NCI-H2029 (cell line): ENCODE data around the gene INCA1.

Source experiments
- DNase-seq: peaks from one replicate; lab custom pipeline; 2025; lab: John Stamatoyannopoulos, UW

The INCA1 gene

DNA sequence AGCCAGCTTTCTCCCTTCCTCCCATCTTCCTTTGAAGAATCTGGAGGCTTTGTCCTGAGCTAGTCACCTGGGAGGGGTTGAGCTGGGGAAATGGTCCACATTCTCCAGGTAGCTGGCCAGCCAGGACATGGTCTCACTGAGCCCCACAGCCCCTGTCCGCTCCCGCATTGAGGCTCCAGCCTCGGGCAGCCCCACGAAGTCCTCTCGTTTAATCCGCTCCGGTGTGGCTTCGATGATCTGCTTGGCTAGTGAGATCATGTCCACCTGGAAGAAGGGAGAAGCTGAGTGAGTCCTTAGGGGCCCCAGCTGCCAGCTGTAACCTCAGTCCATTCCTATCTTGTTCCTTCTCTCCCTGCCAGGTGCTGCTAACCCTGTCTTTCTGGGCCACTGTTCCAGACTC, 27.0 kb downstream of the INCA1 start:
- no peak for DNase-seq

DNA sequence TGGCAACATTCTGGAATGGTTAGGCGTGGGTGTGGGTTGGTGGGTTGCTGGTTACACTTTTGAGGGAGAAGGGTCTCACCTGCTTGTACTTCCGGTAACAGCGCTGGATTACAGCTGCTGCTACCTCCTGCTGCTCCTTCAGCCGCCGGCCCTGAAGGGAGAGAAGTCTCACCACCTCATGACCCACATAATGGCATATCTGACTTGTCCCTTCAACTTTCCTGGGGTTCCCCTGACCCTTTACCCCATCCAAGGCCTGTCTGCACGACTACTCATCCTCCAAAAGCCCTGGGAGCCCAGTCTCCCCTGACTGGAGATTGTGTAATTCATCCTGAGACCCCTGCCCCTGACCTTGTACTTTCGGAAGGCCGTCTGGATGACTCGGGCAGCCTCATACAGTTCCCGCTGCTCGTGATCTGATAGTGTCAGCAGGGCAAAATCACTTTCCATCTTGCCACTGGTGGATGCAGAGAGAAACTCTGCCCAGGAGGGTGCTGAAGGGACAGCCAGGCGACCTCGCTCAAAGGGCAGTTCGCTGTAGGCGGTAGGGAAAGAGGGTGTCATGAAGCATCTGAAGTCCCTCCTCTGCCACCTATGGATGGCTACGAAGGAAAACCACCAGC, 27.7 kb downstream of the INCA1 start:
- no peak for DNase-seq

DNA sequence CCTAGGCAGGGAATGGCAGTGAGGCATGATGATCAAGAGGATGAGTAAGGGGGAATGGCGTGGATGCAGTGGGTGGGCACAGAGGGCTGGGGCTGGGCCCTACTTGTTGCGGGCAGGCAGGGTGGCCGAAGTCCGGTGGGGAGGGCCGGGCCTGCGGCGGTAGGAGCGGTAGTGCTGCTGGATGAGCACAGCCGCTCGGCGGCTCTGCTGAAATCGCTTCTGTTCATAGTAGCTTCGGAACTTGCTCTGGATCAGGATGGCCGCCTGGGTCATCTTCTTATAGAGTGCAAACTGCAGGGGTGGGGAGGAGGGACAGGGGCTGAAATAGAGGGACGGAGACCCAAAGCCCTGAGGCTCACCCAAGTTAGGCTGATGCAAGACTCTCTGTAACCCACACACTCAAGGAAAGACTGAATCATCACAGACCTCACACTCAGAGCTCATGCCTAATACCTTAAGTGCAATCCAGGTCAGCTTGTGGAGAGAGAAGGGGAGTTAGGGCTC, 28.2 kb downstream of the INCA1 start:
- no peak for DNase-seq

DNA sequence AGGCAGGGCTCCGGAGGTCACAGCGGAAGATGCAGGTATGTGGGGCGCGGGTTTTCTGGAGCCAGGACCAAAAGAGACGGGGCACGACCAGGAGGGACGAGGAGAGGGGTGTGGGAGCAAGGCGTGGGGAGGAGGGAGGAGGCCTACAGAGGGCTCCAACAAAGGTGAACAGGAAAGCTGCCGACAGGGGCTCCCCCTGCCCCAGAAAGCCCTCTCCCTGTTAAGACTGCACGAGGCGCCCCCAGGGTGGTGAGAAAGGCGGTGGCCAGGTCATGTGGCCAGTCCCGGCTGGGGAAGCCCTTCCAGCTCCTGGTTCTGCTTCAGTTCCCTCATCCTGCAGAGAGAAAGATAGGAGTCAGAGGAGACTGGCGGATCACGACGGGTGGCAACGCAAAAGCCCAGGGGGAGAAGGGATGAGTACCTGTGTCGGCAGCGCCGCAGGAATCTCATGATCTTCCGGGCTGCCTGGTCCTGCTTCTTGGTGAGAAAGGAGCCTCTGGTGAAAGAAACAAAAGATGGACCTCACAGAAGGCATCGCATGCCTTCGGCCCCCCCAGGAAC, 28.8 kb downstream of the INCA1 start:
- no peak for DNase-seq

DNA sequence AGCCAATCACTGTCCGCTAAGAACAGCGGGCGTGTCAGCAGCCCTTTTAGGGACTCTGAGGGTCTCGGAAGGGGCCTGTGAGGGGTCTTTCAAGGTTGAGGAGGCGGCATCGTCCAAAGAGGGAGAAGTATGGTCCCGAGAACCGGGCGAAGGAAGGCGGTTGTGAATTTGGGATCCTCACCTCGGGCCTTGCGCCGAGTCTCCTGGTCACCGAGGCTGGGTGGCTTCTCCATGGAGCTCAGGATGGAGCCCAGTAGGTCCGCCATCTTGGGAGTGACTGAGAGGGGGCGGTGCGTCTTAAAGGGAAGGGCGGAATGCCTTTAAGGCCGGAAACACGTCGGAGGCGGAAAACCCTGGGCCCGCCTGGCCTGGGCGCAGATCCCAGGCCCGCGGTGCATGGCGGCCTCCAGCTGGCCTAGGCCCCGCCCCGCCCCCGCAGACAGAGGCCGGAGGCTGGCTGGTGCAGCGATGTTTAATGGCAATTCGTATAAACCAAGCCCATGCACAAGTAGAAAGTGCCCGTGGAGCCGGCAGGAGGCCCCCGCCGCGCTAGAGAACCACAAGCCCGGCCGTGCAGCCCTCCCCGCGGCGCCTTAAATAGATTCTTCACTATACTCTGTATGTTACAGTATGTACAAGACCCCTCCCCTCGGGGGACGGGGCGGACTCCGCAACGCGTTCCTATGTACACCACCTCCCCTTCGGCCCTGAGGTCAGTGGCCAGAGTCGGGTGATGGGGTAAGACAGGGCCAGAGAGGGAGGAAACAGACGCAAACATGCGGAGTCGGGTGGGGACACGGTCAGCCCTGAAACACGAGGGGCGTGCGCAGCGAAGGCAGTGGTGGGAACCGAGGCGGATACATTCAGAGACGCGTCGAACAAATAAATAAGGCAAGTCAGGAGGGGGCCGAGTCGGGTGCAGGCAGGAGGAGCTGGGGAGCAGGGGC, 29.5 kb downstream of the INCA1 start, which contains the start of gene SPAG7:
SPAG7 (minus strand) TSS at position 279 of the 947 bp plus-strand sequence; CDS start at position 266, 13 bp downstream.
- DNase-seq, result peak; percentile 74

DNA sequence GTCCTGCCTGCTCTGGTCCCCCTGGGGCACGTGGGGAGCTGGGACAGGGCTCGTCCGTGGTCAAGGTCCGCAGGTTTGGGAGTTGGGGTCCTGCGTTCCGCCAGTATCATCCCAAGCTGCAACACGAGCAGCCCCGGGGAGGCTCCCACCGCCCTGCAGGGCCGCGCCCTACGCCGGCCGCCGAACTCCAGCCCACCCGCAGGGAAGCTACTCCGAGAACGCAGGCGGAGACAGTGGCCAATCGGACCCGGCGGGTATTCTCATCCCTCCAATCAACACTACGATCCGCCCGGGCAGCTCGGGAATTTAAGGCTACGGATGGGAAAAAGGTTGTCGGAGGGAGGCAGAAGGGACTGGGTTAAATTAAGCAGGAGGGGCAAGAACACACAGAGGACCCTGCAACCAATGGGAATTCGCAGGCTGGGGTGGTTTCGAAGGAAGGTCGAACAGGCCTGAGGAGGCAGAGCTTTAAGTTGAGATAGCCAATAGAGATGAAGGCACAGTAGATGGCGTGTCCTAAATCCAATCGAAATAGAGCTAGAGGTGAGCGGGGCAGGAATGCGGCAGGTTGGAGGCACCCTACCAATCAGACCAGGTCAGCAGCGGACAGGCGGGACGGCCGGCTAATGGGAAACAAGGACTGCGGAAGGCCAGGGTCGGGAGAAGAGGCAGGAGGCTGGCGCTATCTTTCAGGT, 30.3 kb downstream of the INCA1 start:
- peak; percentile 90 for DNase-seq

DNA sequence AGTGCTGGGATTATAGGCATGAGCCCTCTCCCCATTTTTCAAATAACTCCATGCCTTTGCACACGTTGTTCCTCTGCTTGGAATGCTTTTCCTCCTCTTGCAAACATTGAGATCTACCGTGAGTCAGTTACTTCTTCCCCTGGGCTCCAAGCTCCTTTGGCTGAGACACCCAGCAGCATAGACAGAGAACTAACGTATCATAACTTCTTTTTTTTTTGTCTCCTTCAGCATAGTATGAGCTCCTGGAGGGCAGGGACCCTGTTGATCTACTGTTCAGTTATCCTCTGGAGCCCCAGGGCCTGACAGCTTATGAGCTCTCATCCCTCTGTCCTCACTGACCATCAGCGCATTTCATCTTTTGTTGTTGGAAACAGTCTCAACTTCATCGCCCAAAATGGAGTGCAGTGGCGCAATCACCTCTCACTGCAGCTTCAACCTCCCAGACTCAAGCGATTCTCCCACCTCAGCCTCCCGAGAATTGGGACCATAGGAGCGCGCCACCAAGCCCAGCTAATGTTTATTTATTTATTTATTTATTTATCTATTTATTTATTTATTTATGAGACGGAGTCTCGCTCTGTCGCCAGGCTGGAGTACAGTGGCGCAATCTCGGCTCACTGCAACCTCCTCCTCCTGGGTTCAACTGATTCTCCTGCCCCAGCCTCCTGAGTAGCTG, 31.9 kb downstream of the INCA1 start:
- DNase-seq, result no peak

DNA sequence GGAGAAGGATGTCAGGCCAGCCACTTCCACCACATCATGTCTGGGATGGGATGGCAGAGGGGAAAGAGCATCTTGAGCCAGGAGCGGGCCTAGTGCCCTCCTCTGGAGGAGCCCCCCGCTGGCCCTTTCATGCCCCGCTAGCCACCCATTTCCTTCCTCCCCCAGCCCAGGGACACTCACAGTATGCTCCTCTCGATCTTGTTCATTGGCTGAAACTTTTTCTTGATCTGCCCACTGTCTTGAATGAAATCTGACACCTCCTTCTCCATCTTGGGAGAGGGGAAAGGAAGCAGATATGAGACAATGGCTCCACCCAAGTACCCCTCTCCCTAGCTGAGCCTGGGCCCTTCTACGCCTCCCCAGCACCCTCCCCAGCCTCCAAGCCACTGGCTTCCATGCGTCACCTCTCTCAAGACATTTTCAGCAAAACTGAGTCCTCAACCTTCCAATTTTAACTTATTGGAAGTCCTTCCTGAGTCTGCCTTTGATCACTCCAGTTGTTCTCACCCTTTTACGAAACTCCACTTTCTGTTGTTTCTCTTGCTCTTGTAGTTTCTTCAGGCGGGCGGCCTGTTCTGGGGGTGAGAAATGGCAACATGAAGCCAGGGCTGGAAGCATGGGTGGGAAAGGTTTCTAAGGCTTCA, 36.9 kb downstream of the INCA1 start:
- no peak for DNase-seq

DNA sequence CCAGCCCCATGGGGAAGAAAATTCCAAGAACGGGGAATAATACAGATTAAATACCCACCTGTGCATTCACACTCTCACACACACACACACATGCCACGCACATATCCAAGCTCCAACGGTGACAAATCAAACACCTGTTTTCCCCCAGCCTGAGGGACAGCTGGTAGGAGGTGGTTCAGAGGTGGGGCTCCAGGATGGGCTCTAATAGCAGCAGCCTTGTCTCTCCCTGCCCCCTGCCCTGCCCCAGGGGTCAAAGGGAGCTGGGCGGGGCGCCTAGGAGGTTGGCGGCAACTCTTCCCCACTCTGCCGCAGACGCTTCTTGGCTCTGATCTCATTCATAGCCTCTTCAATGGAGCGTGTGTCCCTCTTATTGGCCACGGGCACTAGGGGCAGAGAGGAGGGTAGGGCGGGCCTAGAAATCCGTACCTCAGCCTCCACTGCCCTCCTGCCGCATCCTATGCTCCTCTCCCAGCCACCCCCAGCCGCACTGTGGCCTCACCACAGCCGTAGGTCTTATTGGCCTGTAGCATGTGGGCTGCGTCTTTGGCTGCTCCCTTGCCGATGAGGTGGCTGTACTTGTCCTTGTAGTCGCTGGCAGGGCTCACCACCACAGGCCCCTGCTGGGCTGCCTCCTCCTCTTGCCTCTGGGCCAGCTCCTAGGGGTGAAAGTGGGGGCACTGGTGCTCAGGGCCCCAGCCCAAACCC, 37.9 kb downstream of the INCA1 start:
- no peak for DNase-seq

DNA sequence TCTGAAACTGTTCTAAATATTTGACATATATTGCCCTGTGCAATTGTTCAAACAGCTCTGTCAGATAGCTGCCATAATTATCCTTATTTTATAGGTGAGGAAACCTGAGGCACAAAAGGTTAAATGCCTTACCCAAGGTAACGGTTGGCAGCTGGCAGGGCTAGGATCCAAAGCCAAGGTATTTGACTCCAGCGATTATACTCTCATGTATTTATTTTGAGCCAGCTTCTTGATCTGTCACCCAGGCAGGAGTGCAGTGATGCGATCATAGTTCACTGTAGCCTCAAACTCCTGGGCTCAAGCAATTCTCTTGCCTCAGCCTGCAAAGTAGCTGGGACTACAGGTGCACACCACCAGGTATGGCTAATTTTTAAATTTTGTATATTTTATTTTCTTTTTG, 39.2 kb downstream of the INCA1 start:
- no peak for DNase-seq

DNA sequence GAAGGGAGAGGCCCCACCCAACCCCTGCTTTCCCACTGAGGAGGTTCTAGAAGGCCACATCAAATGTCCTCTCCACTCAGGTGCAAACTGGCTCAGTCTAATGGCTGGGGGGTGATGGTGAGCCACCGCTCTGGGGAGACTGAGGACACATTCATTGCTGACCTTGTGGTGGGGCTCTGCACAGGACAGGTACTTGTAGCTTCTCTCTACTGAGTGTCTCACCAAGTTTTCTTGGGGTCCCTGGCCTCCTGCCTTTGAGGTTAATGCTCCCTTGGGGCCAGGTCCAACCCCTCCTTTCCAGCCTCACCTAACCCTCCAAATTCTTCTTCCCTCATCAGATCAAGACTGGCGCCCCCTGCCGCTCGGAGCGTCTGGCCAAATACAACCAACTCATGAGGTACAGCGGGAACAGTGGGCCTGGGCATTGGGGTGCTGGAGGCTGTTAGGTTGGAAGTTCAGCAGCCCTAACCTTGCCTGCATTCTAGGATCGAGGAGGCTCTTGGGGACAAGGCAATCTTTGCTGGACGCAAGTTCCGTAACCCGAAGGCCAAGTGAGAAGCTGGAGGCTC, 40.7 kb downstream of the INCA1 start:
- no peak for DNase-seq

DNA sequence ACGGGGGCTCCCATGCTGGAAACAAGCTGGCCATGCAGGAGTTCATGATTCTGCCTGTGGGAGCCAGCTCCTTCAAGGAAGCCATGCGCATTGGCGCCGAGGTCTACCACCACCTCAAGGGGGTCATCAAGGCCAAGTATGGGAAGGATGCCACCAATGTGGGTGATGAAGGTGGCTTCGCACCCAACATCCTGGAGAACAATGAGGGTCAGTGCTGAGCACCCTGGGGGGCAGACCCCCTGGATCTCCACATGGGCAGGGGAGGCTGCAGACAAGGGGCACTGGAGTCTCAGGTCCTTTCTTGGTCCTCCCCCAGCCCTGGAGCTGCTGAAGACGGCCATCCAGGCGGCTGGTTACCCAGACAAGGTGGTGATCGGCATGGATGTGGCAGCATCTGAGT, 42.2 kb downstream of the INCA1 start:
- no peak for DNase-seq

DNA sequence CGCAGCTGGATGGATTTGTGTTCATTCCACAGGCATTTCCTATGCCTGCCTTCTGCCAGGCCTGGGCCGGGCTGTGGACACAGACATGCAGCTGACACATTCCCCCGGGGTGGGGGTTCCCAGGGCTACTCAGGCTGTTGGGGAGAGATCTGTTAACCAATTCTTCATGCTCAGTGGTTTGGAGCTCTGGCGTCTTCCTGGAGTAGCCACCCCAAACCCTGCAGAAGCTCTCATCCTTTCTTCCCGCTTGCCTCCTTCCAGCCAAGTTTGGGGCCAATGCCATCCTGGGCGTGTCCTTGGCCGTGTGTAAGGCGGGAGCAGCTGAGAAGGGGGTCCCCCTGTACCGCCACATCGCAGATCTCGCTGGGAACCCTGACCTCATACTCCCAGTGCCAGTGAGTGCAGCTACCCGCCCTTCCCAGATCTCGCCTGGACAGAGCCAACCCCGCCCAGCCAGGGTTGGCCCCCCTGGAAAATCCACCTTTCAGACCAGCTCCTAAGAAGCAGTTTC, 43.8 kb downstream of the INCA1 start:
- DNase-seq, result no peak

DNA sequence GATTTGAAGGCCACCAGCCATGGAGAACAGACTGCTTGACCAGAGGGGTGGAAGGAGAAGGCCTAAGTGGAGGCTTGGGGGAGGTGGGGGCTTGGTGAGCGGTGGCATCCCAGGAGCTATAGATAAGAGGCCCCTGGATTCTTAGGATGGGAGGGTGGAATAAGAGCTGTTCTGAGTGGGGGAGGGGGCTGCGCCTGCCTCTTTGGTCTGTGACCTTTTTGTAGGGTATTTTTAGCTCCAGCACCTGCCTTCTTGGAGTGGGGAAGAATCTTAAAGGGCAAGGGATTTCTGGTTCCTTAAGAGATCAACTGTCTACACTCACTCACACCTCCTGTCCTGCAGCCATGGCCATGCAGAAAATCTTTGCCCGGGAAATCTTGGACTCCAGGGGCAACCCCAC, 45.8 kb downstream of the INCA1 start:
- no peak for DNase-seq

DNA sequence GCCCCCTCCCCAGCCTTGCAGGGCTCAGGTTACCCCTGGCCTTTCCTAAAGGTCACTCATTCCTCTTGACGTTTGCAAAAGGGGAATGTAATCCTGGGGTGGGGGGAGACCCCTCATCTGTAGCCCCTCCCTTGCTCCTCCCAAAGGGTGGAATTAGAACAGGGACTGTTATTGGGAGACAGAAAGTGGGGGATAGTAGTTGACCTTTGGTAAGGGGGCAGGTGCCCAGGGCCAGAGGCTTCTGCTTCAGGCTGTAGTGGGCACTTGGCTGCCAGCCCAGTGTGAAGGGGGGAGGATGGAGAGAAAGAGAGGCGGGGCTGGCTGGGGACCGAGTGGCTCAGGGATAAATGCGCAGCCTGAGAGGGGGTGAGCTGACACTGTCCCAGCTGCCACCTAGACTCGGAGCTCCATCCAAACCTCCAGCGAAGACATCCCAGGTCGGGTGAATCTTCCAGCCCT, 46.5 kb downstream of the INCA1 start, which contains the start of gene ENO3:
ENO3 (plus strand) TSS at position 374 of the 459 bp plus-strand sequence. CDS start 711 bp downstream, outside the sequence.
- peak; percentile 6 for DNase-seq

DNA sequence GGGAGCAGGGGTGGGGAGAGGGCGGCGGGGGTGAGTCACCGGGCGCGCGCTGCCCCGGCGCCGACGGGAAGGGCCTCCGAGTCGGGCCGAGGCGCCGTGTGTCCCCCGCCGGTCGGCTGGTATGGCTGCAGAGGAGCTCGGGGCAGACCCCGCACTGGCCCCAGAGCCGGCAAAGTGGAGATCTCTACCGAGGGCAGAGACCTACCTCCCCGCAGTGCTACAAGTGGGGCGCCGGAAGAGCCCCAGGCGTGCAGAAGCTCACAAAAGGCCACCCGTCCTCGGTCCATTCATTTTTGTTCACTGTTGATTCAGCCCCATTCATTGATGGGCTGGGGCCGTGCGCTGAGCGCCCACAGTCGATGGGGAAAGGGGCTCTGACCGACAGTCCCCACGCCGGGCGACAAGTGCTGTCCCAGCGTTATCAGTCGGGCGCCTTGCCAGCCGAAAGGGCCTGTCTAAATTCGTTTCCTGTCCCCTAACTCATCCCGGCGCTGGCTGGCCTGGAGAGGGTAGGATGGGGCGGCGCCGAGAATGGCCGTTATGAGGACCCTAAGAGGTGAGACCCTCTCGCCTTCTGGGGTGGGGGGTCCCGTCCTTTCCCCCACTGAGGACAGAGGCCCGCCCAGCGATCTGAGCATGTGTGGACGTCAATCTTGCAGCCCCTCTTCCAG, 47.1 kb downstream of the INCA1 start:
- peak; percentile 31 for DNase-seq

DNA sequence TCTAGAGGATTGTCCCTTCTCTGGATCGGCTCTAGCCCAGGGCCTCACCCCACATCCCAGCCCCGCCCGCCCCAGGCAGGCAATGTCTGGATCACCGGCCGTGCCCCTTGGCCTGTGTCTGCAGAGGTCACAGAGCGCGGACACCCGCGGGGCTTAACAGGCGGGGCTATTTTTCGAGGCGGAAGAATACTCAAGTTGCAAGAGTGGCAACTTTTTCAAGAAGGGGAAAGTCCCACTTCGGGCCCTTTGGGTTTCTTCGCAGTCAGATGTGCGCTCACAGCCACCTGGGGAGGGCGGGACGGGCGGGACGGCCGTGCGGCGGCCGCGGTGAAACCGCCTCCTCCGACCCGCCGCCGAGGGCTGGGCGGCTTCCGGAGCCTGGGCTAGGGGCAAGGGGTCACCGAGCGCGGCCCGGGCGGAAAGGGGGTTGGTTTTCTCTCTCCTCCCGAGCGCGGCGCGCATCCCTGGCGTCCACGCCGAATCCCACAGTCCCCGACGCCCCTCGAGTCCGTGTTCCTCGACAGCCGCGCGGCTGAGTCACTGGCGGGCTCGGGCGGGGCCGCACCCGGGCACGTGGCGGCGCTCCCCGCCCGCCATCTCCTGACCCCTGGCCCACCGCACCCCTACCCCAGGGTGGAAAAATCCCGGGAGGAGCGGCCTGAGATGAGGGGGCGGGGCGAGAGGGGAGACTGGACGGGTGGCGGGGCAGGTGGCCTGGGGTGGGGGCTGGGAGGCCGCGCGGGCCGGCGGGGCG, 47.8 kb downstream of the INCA1 start:
- no peak for DNase-seq

DNA sequence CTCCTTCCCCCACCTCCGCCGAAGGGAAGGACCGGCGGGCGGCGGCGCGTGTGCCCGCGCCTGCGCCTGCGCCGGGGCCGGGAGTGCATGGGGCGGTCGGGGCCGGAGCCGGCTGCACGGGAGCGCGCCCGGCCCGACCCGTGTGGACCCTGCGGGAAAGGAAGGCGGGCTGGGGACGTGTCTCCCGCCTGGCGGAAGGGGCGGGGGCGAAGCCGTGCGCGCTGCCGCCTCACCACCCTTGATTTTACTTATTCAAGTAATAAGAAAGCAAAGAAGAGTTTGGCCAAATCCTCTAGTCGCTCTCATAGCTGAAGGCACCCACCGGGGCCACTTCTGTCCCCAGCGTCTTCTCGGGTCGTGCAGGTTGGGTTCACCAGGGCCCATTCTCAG, 48.4 kb downstream of the INCA1 start:
- DNase-seq, result peak; percentile 69
